Common myeloid progenitor, CD34-positive (primary cell): ENCODE results near the gene STEAP1.
"Not testable (repeated sequence)": the region's sequence is repeated elsewhere in the genome, so short reads cannot be mapped to it uniquely, and the experiment has no call there.

Experiments
- CTCF ChIA-PET: fragments of 350-600 bp; sonication (Branson Sonifier 250); formaldehyde crosslinking; loops from one replicate; lab custom pipeline; 2021; ENCODE audit warnings: antibody characterized with exemption; lab: Charles Lee
- POLR2A ChIA-PET: fragments of 350-600 bp; sonication (Branson Sonifier 250); formaldehyde crosslinking; loops from one replicate; lab custom pipeline; 2021; ENCODE audit warnings: antibody characterized with exemption; lab: Charles Lee
- DNase-seq, 3 donors: peaks; one replicate each; pipeline versions ENCODE4 v3.0.0 to v3.0.0-alpha.2; 2013
- H3K27ac ChIP-seq, 2 experiments: 1 replicate in 1 of 2; 2 replicates in 1 of 2; pipeline ENCODE4 v1.7.0; 2013; ENCODE audit warnings: inconsistent platforms in 2 of 2, low read length in 2 of 2, mild to moderate bottlenecking in 2 of 2, low read depth in 1 of 2, moderate library complexity in 1 of 2; ENCODE audit not compliant: severe bottlenecking in 2 of 2, insufficient read depth in 1 of 2, poor library complexity in 1 of 2
- H3K27me3 ChIP-seq, 5 experiments: replicated peaks in 2 of 5; 1 replicate in 3 of 5; 2 replicates in 2 of 5; pipeline versions ENCODE4 v1.6.1 to v1.7.0; 2013; ENCODE audit warnings: low read length in 4 of 5, mild to moderate bottlenecking in 2 of 5, moderate library complexity in 2 of 5, inconsistent platforms in 1 of 5; ENCODE audit not compliant: insufficient read depth in 5 of 5, control insufficient read depth in 4 of 5
- H3K36me3 ChIP-seq, 4 experiments: 1 replicate in 2 of 4; 2 replicates in 2 of 4; pipeline versions ENCODE4 v1.6.1 to v1.7.0; 2013; ENCODE audit warnings: low read length in 3 of 4, control low read depth in 1 of 4, mild to moderate bottlenecking in 1 of 4; ENCODE audit not compliant: control insufficient read depth in 4 of 4, insufficient read depth in 4 of 4
- H3K4me1 ChIP-seq, 4 experiments: 1 replicate in 3 of 4; 2 replicates in 1 of 4; pipeline versions ENCODE4 v1.6.1 to v1.7.1; 2013; ENCODE audit warnings: low read length in 3 of 4, mild to moderate bottlenecking in 3 of 4, control low read depth in 1 of 4, inconsistent platforms in 1 of 4, moderate library complexity in 1 of 4; ENCODE audit not compliant: control insufficient read depth in 4 of 4, insufficient read depth in 4 of 4; ENCODE audit errors: control extremely low read depth in 1 of 4
- H3K4me3 ChIP-seq, 7 experiments: 1 replicate in 4 of 7; 2 replicates in 3 of 7; pipeline versions ENCODE4 v1.5.1 to v1.7.0; 2013; ENCODE audit warnings: mild to moderate bottlenecking in 7 of 7, low read length in 6 of 7, moderate library complexity in 6 of 7, inconsistent platforms in 2 of 7, low read depth in 2 of 7, control low read depth in 1 of 7; ENCODE audit not compliant: insufficient read depth in 4 of 7, control insufficient read depth in 1 of 7; ENCODE audit errors: extremely low read depth in 1 of 7
- H3K9me3 ChIP-seq, 5 experiments: 1 replicate in 4 of 5; 2 replicates in 1 of 5; pipeline versions ENCODE4 v1.6.1 to v1.7.1; 2013; ENCODE audit warnings: low read length in 4 of 5, mild to moderate bottlenecking in 2 of 5, inconsistent platforms in 1 of 5, low read depth in 1 of 5, moderate library complexity in 1 of 5; ENCODE audit not compliant: control insufficient read depth in 4 of 5, insufficient read depth in 2 of 5; ENCODE audit errors: control extremely low read depth in 1 of 5
- WGBS: methylation state at CpG from one replicate; pipeline ENCODE4 v1.1.5; 2013; ENCODE audit not compliant: insufficient coverage; 5-methylcytosine and 5-hydroxymethylcytosine counted together

STEAP1 gene

DNA sequence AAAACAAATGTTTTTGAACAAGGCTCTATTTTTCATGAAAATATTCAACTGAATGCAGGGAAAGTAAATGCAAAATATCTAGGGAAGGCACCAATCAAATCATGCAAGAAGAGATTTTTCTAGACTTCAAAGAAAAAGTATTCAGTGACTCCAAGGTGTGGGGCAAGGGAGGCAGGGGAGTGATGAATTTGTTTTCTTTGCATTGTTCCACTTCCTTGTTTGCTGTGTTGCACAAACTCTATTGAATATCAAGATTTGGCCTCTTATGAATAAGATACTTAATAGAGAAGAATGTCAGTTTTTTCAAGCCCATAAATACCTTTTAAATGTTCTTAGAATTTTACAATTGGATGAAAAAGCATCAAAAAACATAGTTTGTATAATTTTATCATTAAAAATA is 26.4 kb downstream of the STEAP1 start:
- no peak overlapping the region for H3K27ac ChIP-seq
- H3K4me3 ChIP-seq, result no peak overlapping the region
- ChIA-PET CTCF (interaction anchor here (1.2 kb wide), 1 partner anchor 7 kb away, joined by 3 read pairs; no protein-coding TSS in a partner anchor), POLR2A (no interaction called here)
- no peak for DNase-seq
- H3K36me3 ChIP-seq, result no peaks in the 10 kb centered on the region
- H3K9me3 ChIP-seq, result peaks cover 0 to 9% (median 7%) of the 10 kb centered on the region in 5 experiments
- no peaks in the 10 kb centered on the region for H3K27me3 ChIP-seq
- no peaks in the 10 kb centered on the region for H3K4me1 ChIP-seq

DNA sequence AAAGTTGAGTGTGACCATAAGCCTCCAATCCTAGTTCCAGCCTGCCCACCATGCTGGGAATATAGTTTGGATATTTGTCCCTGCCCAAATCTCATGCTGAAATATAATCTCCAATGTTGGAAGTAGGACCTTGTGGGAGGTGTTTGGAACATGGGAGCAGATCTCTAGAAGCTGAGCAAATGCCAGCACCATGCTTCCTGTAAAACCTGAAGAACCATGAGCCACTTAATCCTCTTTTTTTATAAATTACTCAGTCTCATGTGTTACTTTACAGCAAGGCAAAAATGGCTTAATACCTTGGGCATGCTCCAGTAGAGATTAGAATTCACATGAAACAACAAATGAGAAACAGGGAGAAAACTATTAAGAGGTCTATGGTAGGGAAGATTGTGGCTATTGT is 27.2 kb downstream of the STEAP1 start:
- Histone ChIP-seq H3K4me1 (no peaks in the 10 kb centered on the region), H3K27ac (no peak overlapping the region), H3K27me3 (no peaks in the 10 kb centered on the region), H3K4me3 (no peak overlapping the region), H3K9me3 (peaks cover 0 to 3% (median 3%) of the 10 kb centered on the region in 5 experiments), H3K36me3 (no peaks in the 10 kb centered on the region)
- POLR2A ChIA-PET, result no interaction called here
- CTCF ChIA-PET, result no interaction called here
- no peak for DNase-seq

DNA sequence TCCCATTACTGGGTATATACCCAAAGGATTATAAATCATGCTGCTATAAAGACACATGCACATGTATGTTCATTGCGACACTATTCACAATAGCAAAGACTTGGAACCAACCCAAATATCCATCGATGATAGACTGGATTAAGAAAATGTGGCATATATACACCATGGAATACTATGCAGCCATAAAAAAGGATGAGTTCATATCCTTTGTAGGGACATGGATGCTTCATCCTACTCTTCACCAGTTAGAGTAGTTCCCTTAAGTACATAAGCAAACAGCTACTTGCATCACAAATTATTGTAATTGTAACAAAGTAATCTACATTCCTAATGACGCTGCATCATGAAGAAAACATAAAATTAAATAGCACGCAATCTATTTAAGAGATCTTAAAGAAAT is 32.0 kb downstream of the STEAP1 start:
- not testable (repeated sequence) for H3K36me3 ChIP-seq

DNA sequence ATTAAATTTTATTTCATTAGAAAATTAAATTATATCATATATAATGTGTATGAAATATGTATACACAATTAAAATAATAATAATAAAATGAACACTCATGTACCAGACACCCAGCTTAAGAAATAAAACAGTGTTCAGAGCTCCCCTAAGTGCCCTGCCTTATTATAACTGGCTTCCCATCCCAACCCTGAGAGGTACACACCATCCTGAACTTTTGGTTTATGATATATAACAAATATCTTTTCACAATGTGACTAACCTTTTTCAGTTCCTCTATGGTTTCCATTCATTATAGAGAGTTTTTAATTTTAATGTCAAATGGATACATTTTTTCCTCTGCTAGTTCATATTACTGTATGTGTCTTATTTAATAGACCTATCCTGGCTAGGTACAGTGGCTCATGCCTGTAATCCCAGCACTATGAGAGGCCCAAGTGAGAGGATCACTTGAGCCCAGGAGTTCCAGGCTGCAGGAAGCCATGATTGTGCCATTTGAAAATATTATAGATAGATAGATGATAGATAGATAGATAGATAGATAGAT is 33.3 kb downstream of the STEAP1 start:
- H3K36me3 ChIP-seq, result no peaks in the 10 kb centered on the region
- ChIA-PET POLR2A (no interaction called here), CTCF (interaction anchor here (0.6 to 1.5 kb wide), 5 partner anchors 8 to 33 kb away, joined by 3 read pairs; partner anchors contain the start of gene STEAP1)
- no peak overlapping the region for H3K4me3 ChIP-seq
- no peaks in the 10 kb centered on the region for H3K27me3 ChIP-seq
- DNase-seq, result no peak
- peaks cover 0 to 7% (median 4%) of the 10 kb centered on the region in 4 experiments for H3K4me1 ChIP-seq
- peaks cover 0 to 14% (median 6%) of the 10 kb centered on the region in 5 experiments for H3K9me3 ChIP-seq
- no peak overlapping the region for H3K27ac ChIP-seq

More for the DNA sequence above, 32.0 kb downstream of the STEAP1 start:
- H3K9me3 ChIP-seq, H3K4me1 ChIP-seq, DNase-seq, H3K27ac ChIP-seq, POLR2A ChIA-PET, CTCF ChIA-PET, H3K4me3 ChIP-seq, H3K27me3 ChIP-seq: not testable (repeated sequence)
- whole genome bisulfite sequencing, result no CpG with 5 or more reads among the region's 4 CpGs

DNA sequence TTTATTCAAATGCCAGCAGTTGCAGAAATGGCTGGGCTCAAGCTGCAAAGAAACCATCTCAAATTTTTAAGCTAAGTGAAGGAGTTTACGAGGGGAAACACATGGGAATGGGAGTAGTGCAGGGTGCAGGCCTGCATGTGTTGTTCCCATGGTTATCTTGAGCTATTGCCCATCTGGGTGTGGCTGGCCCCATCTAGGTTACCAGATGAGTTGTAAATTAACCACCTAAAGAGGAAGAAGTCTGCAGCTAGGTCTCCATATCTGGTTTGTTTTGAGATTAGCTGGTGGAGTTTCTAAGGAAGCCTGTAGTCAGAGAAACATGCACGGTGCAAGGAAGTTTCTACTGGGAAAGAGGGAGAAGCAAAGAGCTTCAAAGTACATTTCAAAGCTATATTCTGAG is 34.0 kb downstream of the STEAP1 start:
- Histone ChIP-seq H3K36me3 (no peaks in the 10 kb centered on the region), H3K4me3 (no peak overlapping the region), H3K27me3 (no peaks in the 10 kb centered on the region), H3K4me1 (peaks cover 0 to 7% (median 4%) of the 10 kb centered on the region in 4 experiments), H3K9me3 (peaks cover 0 to 19% (median 6%) of the 10 kb centered on the region in 5 experiments), H3K27ac (no peak overlapping the region)
- WGBS, result 17% methylated on average over 2 of the region's 2 CpGs
- ChIA-PET POLR2A (no interaction called here), CTCF (interaction anchor here (0.8 to 1.5 kb wide), 3 partner anchors 8 to 10 kb away, joined by 3 read pairs; no protein-coding TSS in a partner anchor)
- DNase-seq, result peak in 2 of 3 donors; percentile 66 to 75

DNA sequence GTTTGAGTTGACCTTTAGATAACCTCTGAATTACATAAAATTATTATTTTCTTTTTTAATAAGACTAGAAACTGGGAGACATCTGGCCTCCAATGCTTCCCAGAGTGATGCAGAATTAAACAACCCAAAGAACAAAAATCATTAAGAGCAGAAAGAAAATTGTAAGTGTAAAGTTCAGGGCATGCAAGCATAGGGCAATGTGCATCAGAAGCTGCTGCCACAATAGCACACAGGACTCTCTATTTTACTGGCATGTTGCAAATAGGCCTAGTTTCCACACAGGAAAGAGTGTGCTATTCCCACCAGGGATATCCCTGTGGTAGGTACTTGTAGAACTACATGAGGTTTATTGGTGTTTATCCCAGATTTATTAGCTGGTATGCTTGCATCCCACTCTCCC is 36.7 kb downstream of the STEAP1 start:
- ChIA-PET POLR2A (no interaction called here), CTCF (interaction anchor here (0.9 to 1.6 kb wide), 2 partner anchors 21 to 37 kb away, joined by 3 read pairs; partner anchors contain the start of gene STEAP2)
- Histone ChIP-seq H3K36me3 (no peaks in the 10 kb centered on the region), H3K9me3 (peaks cover 0 to 19% (median 6%) of the 10 kb centered on the region in 5 experiments), H3K4me3 (no peak overlapping the region), H3K27ac (no peak overlapping the region), H3K27me3 (no peaks in the 10 kb centered on the region), H3K4me1 (peaks cover 0 to 7% (median 4%) of the 10 kb centered on the region in 4 experiments)
- DNase-seq, result no peak

DNA sequence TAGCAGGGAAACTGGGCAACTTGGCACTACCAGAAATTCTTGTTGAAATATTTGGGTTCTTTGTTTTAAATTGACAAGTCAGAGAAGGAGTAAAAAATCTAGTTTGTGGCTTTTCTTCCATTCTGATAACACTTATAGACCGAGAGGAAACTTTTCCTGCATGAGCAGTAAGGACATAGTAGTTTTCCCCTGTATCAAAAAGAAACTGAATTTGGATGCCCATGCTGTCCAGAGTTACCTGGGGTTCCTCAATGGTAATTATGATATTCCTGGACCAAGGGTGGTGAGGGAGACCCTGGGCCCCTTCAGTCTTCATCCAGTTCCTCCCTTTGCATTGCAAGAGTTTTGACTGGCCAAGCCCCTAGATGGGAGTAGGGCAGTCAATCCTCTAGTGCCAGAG is 37.4 kb downstream of the STEAP1 start:
- WGBS, result 100% methylated on average over 1 of the region's 1 CpG
- POLR2A ChIA-PET, result no interaction called here

More for the DNA sequence above, 37.4 kb downstream of the STEAP1 start:
- CTCF ChIA-PET, result interaction anchor here (0.9 to 1.6 kb wide), 2 partner anchors 20 to 37 kb away, joined by 3 read pairs; partner anchors contain the start of gene STEAP2
- no peak for DNase-seq
- Histone ChIP-seq H3K9me3 (peaks cover 0 to 19% (median 6%) of the 10 kb centered on the region in 5 experiments), H3K27ac (no peak overlapping the region), H3K27me3 (no peaks in the 10 kb centered on the region), H3K36me3 (no peaks in the 10 kb centered on the region), H3K4me3 (no peak overlapping the region), H3K4me1 (peaks cover 0 to 7% (median 4%) of the 10 kb centered on the region in 4 experiments)
